IgD-negative memory B cell (primary cell): ENCODE data around the gene MOB4. TPM values are rescaled to one million over a fixed set of nuclear protein-coding genes. Genes with fewer than 3 reads are reported as not detected.

Source experiments
- H3K27ac Mint-ChIP-seq, 3 donors: one replicate each; pipeline ENCODE4 v1.8.0; 2020 to 2022; ENCODE audit warnings: mild to moderate bottlenecking in 3 of 3, mixed read lengths in 3 of 3, moderate library complexity in 1 of 3
- H3K27me3 Mint-ChIP-seq: one replicate; pipeline ENCODE4 v1.8.0; 2021; ENCODE audit warnings: mixed read lengths
- H3K36me3 Mint-ChIP-seq: one replicate; pipeline ENCODE4 v1.8.0; 2020; ENCODE audit warnings: mild to moderate bottlenecking, mixed read lengths
- H3K4me1 Mint-ChIP-seq, 3 donors: one replicate each; pipeline ENCODE4 v1.8.0; 2020 to 2022; ENCODE audit warnings: mixed read lengths in 3 of 3, mild to moderate bottlenecking in 1 of 3
- H3K4me3 Mint-ChIP-seq, 4 donors: one replicate each; pipeline ENCODE4 v1.8.0; 2020 to 2022; ENCODE audit warnings: mild to moderate bottlenecking in 4 of 4, mixed read lengths in 4 of 4, moderate library complexity in 3 of 4
- H3K9me3 Mint-ChIP-seq, 3 donors: one replicate each; pipeline ENCODE4 v1.8.0; 2020 to 2021; ENCODE audit warnings: mixed read lengths in 3 of 3, mild to moderate bottlenecking in 1 of 3
- polyA plus RNA-seq: library from polyadenylated mRNA; unstranded; fragments of 300-500 nt; fragmentation: Illumina TruSeq; gene quantifications from one replicate; pipeline ENCODE4 v1.2.3, GENCODE V29; 2021

The MOB4 gene
- polyA plus RNA-seq, 1 donor from 2014 or later, result 28.0 TPM

DNA sequence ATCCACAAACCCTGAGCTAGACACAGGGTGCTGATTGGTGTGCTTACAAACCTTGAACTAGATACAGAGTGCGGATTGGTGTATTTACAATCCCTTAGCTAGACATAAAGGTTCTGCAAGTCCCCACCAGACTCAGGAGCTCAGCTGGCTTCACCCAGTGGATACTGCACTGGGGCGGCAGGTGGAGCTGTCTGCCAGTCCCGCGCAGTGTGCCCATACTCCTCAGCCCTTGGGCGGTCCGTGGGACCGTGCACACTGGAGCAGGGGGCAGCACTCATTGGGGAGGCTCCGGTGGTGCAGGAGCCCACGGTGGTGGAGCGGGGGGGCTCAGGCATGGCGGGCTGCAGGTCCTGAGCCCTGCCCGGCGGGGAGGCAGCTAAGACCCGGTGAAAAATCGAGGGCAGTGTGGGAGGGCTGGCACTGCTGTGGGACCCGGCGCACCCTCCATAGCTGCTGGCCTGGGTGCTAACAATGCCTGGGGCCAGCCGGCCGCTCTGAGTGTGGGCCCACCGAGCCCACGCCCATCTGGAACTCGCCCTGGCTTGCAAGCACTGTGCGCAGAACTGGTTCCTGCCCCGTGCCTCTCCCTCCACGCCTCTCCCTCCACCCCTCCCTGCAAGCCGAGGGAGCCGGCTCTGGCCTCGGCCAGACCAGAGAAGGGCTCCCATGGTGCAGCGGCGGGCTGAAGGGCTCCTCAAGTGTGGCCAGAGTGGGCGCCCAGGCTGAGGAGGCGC lies 75.6 kb downstream of the MOB4 start:
- H3K4me1 Mint-ChIP-seq, result no peaks in the 10 kb centered on the region
- peaks cover 3% of the 10 kb centered on the region for H3K27me3 Mint-ChIP-seq
- no peak overlapping the region for H3K27ac Mint-ChIP-seq
- H3K36me3 Mint-ChIP-seq, result no peaks in the 10 kb centered on the region
- no peak overlapping the region for H3K4me3 Mint-ChIP-seq
- H3K9me3 Mint-ChIP-seq, result peaks cover 3 to 8% (median 6%) of the 10 kb centered on the region in 3 donors

- Mint-ChIP-seq H3K27ac (no peak overlapping the region), H3K4me1 (peaks cover 2 to 5% (median 4%) of the 10 kb centered on the region in 3 donors), H3K4me3 (no peak overlapping the region), H3K36me3 (no peaks in the 10 kb centered on the region), H3K9me3 (peaks cover 0 to 3% (median 1%) of the 10 kb centered on the region in 3 donors), H3K27me3 (peaks cover 15% of the 10 kb centered on the region)
Measured at GRCh38 chr2:197596766-197597165, 80.9 kb downstream of the MOB4 start.

DNA sequence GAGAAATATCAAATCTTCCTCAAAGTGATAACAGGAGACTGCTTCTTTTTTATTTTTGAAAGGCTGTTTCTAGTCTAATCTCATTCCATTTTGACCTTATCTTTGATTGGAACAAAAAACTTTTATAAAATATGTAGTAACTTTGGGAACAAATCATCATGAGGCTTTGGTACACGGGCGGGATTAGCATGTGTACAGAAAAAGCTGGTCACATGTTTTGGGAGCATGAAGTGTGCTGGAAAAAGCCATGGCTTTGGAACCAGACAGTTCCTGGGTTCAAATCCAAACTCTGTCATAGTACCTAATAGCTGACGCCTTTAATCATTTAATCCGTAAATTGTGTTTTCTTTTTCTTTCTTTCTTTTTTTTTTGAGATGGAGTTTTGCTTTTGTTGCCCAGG lies 81.3 kb downstream of the MOB4 start:
- Mint-ChIP-seq H3K36me3 (no peaks in the 10 kb centered on the region), H3K4me3 (no peak overlapping the region), H3K9me3 (peaks cover 0 to 3% (median 1%) of the 10 kb centered on the region in 3 donors), H3K4me1 (peaks cover 2 to 5% (median 4%) of the 10 kb centered on the region in 3 donors), H3K27me3 (peaks cover 15% of the 10 kb centered on the region), H3K27ac (no peak overlapping the region)

- peaks cover 15% of the 10 kb centered on the region for H3K27me3 Mint-ChIP-seq
- no peak overlapping the region for H3K27ac Mint-ChIP-seq
- no peak overlapping the region for H3K4me3 Mint-ChIP-seq
- peaks cover 0 to 3% (median 1%) of the 10 kb centered on the region in 3 donors for H3K9me3 Mint-ChIP-seq
- H3K36me3 Mint-ChIP-seq, result no peaks in the 10 kb centered on the region
- H3K4me1 Mint-ChIP-seq, result peaks cover 2 to 5% (median 4%) of the 10 kb centered on the region in 3 donors
Measured at GRCh38 chr2:197598450-197598849, 82.6 kb downstream of the MOB4 start.

GRCh38 chr2:197599285-197599965 lies 83.6 kb downstream of the MOB4 start:
- peaks cover 0 to 3% (median 1%) of the 10 kb centered on the region in 3 donors for H3K9me3 Mint-ChIP-seq

DNA sequence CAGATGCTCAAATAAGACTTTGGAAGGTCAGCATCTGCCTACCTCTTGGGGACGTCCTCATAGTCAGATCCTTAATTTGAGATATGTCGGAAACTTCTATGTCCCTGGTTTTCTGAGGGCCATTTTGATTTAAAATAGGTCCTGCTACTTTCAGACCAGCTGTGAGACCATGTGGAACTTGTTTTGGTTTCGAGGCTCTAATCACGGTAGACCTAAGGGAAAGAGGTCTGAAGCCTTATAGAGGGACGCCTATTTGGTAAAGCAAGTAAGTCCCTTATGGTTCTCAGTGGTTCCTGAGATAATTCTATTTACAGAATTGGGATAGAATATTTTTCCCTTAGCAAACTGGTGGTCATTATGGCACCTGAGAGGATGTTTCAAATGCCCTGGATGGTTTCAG lies 84.4 kb downstream of the MOB4 start:
- H3K27me3 Mint-ChIP-seq, result peaks cover 13% of the 10 kb centered on the region

More at GRCh38 chr2:197599285-197599965, 83.6 kb downstream of the MOB4 start:
- Mint-ChIP-seq H3K27me3 (peaks cover 15% of the 10 kb centered on the region), H3K4me1 (peaks cover 2 to 5% (median 4%) of the 10 kb centered on the region in 3 donors), H3K4me3 (peak overlapping the region in 1 of 4 donors; percentile 17), H3K27ac (peak overlapping the region in 1 of 3 donors; percentile 91), H3K36me3 (no peaks in the 10 kb centered on the region)

DNA sequence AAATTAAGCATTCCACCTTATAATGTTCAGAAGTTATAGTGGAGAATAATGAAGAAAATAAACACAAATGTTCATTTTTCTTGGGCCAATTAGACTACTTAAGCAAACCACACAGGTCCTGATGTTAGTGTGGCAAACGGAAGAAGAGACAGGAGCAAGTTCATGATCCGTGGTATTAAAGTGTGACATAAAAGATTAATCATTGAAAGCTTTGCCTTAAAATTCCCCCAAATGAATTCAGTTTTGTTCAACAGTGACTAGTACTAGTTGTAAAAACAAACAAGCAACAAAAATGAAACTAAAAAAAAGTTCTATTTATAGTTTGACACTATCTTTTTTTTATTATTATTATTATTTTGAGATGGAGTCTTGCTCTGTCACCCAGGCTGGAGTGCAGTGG lies 85.9 kb downstream of the MOB4 start:
- Mint-ChIP-seq H3K27me3 (peaks cover 12% of the 10 kb centered on the region), H3K36me3 (no peaks in the 10 kb centered on the region), H3K4me3 (no peak overlapping the region), H3K4me1 (peaks cover 2 to 5% (median 4%) of the 10 kb centered on the region in 3 donors), H3K9me3 (no peaks in the 10 kb centered on the region), H3K27ac (no peak overlapping the region)

More for the DNA sequence above, 84.4 kb downstream of the MOB4 start:
- Mint-ChIP-seq H3K27ac (no peak overlapping the region), H3K4me3 (peak overlapping the region in 1 of 4 donors; percentile 17), H3K9me3 (peaks cover 0 to 1% (median 0%) of the 10 kb centered on the region in 3 donors), H3K4me1 (peaks cover 2 to 5% (median 4%) of the 10 kb centered on the region in 3 donors), H3K36me3 (no peaks in the 10 kb centered on the region)

Other genes with a start within 250 kb of the MOB4 start
- gene ANKRD44, start 205.3 kb upstream of the MOB4 start, polyA plus RNA-seq, result 91.6 TPM
- gene SF3B1, start 81.0 kb upstream of the MOB4 start, polyA plus RNA-seq, result 124 TPM
- 29.9 TPM for gene COQ10B, start 62.5 kb upstream of the MOB4 start, polyA plus RNA-seq
- gene HSPD1, start 16.2 kb upstream of the MOB4 start, polyA plus RNA-seq, result 92.3 TPM
- gene HSPE1, start 15.7 kb upstream of the MOB4 start, polyA plus RNA-seq, result 149 TPM
- gene RFTN2, start 159.5 kb downstream of the MOB4 start, polyA plus RNA-seq, result not detected
- gene MARS2, start 189.3 kb downstream of the MOB4 start, polyA plus RNA-seq, result 6.8 TPM